ENCODE data around the gene DCLK1.
A peak's percentile ranks its signal among the peaks of the same experiment; 100 is the strongest.

The DCLK1 gene

DNA sequence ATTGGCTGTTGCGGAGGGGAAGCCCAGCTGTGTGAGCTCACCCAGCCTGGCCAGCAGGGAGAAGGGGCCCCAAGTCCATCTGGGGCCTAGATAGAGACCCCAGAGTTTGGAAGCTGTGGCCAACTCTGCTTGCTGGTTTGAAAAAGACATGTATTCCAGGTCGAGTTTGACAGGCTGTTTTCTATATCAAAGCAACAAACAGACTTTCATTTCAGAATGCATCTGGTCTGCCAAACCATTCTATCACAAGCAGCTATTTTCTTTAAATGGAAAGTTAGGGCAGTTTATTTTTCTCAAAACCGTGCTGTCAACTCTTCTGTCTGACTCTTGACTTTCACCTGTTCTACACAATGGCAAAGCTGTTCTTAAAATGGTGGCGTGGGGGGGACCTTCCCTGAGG, 185.8 kb downstream of the DCLK1 start:
- no peak for DNase-seq (ENCODE audit: low spot score)

DNA sequence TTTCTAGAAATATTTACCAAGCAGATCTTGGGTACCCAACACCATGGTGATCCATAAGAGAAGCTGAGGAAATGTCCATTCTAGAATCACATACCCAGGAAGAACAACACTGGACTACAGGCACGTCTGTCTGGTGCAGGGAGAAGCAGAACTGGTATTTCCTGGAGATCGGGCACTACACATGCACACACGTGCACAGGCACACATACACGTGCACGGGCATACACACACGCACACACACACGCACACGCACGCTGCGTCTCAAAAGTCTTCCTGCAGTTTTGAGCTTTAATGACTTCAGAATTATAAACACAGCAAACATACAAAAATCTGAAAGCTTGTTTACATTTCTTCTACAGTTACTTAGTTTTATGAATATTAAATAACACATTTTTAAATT, 189.8 kb downstream of the DCLK1 start:
- no peak for DNase-seq (ENCODE audit: low spot score)

DNA sequence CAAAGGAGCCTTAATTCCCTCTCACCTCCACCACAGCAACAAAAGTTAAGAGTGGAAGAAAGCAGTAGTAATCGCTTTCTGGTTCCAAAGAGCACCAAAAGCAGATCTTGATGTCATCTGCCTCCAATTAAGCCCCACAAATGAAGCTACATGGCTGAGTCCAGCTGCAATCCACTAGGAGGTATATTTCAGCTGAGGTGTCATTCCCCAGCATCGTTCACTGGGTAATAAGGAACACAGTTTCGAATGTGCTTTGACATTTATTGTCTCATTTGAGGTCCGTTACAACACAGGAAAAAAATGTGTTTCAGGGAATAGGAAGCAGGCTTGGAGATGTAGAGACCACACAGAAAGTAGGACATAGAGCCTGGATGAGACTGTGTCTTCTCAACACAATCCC, 190.4 kb downstream of the DCLK1 start:
- no peak for DNase-seq (ENCODE audit: low spot score)

DNA sequence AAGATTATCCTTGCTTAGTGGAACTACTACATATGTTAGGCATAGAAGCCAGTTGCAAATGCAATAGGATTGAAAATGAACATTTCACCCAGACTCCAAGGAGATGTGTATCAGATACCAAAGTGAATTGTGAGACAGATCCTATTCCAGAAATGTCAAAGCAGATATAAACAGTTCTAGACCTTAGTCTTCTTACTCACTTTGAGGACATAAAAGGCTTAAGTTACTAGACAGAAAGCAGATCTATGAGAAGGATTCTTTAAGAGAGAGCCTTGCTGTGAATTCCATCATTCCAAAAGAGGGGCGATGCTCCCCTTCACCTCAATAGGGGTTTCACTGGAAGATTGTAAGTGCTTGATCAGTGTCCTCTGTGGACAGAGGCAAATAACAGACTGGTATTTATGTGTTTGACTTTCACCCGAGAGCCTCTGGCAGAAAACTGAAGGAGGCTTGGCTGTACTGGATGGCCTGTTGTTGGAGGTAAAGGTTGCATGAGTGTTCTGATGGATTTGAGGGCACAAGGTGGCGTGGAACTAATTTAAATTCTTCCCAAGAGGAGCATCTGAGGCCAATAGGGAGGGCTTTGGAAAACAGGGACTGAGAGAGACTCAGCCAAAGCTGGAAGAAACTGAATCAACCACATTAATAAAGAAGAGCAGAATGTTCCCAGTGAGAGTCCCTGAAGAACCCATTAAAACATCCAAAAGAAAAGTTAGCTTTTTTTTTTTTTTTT, 194.8 kb downstream of the DCLK1 start:
- DNase-seq (ENCODE audit: low spot score): peak; percentile 30

DNA sequence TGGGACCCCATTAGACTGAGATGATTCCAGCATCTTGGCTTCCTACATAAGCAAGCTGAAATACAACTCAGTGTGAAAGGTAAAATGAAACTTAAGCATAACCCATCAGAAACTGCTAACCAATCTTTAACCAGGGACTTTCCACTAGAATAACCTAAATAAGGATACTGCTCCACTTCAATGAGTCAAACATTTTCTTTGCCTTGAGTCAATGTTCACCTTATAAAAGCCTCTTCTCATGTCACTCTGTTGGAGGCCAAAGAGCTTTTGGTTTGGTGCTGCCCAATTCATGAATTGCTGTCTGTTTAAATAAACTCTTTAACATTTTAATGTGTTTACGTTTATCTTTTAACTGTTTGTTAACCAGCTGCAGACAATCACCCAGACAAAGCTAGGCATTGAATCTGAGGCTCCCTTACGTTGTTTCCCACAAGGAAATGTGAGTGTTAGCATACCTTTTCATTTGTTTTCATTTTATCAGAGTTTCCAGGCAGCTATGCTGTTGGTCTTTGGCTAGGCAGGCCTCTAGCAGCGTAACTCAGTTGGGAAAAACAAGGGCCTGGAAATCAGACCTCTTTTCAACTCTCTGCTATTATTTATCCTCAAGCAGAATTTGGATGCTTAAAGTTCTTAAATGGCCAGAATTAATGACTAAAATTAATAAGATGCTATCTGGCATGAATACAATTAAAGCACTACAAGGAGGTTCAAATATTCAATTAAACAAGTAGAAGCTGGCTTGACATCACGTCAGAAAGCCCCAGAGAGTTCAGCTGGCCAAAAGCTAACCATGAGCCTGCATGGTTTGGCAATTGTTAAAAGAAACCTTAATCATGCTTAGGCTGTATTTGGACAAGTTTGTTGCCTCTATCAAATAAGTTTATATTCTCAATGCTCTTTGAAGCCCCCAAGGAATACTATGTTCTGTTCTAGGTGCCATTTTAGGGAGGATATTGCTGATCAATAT, 200.2 kb downstream of the DCLK1 start:
- DNase-seq (ENCODE audit: low spot score): no peak

DNA sequence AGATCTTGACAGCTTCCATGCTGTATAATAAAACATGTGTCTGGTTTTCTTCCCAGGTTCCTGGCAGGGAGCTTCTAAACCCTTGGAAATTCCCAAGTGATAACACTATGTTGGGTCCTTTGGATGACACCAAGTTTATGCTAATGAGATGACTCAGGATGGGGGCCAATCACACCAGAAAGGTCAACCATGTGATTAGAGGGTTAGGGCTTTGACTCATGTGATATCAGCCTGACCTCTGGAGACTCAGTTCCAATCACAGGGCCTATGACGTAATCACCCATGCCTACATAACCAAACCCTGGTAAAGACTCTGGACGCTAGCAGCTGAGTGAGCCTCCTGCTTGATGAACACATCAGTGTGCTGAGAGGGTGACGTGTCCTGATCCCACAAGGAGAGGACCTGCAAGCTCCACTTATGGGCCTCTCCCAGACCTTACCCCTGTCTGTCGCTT, 203.6 kb downstream of the DCLK1 start:
- no peak for DNase-seq (ENCODE audit: low spot score)

DNA sequence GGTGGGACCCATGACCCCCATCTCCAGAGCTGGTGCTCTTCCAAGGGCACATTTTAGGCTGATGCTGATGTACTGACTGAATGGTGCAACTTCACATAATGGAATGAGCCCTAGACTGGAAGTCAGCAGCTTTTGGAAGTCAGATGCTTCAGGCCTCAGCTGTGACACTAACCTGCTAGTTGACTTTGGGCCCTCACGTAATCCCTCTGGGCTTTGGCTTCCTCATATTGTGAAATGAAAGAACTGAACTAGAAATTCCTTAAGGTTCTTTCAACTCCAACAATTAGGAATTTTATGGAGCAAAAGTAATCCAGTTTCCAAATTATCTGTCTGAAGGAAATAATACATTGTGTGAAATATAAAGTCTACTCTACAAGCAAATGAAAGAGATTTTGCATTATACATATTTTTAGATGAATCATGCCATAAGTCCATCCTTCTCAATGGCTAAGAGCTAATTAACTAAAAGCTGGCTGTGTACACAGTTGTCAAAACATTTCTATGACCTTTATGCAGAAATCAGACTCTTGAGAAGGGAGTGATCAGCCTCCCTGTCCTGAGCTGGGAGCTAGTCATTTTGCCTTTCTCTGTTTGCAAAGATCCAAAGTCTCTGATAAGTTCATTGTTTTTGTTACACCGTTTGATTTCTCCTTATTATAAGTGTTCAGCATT, 204.2 kb downstream of the DCLK1 start:
- DNase-seq (ENCODE audit: low spot score): no peak

DNA sequence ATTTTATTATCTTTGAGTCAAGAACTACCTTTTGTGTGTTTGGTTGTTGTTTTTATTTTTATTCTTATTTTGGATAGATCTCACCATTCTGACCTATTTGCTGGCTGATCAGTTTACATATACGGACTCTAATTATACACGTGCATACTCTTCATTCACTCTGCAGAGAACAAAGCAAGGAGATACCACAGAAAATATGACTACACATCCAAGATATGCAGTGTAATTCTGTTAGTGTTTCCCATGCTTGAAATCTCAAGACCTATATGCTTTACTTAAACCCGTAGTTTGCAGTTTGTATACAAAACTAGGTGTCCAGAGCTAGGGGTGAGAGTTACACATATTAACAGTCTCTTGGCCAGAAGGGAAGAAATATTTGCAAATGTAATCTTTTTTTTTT, 205.5 kb downstream of the DCLK1 start:
- DNase-seq (ENCODE audit: low spot score): no peak

DNA sequence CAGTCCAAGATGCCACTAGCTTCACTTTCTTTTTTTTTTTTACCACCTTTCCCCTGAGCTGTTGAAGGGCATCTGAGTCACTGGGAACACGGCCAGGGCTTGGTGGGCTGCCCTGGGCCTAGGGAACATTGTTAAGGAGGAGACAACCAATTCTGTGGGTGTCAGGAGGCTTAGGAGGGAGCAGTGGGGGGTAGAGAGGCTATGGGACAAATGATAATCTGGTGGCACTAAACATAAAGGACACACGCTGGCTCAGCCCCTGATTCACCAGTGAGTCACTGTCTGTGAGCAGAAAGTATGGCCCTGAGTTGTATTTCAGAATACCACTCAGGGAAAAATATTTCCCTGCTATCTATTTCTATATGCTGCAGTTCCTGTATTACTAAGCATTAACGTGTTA, 207.8 kb downstream of the DCLK1 start:
- DNase-seq (ENCODE audit: low spot score): no peak

DNA sequence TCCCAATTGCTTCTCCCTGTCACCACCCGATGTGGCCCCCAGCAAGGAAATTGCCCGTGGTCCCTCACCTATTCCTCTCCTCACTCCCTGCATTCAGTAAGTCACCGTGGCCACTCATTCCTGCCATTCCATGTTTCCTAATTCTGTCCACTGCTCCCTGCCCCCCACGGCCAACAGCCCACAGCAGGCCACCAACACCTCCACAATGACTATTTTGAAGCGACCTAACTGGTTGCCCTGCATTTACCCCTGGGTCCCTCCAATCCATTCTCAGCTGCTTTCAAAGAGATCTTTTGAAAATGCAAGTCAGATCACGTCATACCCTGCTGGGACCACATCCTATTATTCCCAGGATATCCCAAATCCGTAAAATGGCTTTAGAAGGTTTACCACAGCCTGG, 210.4 kb downstream of the DCLK1 start:
- no peak for DNase-seq (ENCODE audit: low spot score)

DNA sequence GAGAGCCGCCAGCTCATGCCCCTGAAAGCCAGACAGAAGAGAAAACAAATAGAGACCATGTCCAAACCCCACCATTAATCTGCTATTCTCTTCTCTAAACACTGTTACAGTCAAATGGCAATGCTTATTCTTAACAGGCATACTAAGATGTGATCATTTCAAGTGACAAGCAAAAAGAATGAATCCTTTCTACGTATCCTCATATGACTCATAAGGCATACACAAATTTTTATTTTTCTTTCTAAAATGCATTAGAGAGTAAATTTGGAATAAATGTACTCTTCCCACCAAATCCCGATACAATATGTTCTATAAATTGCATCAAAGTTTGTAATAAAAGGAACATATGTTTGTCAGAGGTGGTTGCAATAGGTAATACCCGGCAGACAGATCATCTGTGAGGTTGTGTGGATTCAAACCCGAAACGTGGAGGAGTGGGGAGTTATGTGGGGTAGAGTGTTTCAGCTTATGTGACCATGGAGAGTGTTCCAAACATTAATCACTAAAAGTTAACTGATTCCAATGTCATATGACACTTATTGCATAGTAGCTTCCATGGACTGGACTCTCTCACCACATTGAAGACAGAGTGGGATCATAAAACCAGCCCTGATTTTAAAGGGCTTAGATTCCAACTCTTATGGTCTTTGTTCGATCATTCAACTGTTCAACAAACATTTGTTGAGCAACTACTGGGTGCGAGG, 213.1 kb downstream of the DCLK1 start:
- no peak for DNase-seq (ENCODE audit: low spot score)

DNA sequence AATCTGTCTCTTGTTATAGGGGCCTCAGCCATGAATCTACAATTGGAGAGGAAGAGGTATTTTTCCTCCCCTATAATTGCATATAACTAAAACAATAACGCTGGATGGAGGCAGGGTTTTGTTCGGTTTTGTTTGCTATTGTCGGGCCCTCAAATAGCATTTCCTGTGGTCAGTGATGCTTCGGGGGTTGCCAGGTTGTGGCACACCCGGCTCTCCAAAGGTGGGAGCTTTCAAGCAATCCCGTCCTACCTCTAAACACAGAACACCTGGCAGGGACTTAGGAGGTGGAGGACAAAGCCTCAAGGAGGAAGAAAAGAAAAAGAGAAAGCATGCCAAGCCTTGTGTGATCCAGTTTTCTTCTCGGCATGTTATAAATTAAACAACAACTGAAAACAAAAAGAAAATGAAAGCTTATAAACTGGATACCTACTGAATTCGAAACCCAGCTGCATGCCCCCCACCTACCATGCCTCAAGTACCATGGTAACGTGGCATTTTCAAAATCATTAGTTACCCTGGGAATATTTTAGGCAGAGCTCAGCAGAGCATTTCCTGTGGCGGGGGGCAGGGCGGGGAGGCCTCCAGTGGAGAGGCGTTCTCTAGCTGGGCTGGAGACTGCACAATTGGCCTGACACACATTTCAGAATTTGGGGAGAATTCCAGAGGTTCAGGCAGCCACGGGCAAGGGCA, 213.8 kb downstream of the DCLK1 start:
- DNase-seq (ENCODE audit: low spot score): no peak

DNA sequence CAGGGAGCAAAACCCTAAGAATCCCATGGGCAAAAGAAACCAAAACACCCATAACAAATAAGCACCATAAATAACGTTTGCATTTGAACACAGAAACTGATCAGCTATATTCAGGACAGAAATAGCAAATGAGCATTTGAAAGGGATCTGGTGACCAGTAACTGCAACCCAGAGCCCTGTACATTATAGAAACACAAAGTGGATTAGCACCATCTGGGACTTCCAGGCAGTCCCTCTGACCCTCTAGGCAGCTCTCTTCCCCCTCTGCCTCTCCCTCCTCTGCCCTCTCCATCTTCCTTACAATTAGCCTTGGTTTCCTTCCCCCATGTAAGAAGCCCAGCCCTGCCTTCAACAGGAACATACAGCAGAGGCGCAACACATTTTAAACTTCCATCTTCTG, 215.0 kb downstream of the DCLK1 start:
- DNase-seq (ENCODE audit: low spot score): no peak

DNA sequence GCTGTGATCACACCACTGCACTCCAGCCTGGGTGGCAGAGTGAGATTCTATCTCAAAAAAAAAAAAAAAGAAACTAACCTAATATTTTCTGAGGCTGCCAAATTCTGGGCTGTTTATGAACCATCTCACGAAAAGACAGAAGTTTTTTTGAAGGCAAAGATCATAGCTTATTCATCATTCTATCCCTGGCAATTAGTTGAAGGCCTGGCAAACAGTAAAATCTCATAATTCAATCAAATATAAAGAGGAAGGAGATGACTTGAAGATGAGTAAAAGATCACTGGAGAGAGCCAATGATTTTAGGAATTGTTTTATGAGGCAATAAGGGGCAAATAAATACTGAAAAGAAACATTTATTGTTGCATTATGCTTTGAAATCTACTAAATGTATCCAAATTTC, 216.5 kb downstream of the DCLK1 start:
- no peak for DNase-seq (ENCODE audit: low spot score)

DNA sequence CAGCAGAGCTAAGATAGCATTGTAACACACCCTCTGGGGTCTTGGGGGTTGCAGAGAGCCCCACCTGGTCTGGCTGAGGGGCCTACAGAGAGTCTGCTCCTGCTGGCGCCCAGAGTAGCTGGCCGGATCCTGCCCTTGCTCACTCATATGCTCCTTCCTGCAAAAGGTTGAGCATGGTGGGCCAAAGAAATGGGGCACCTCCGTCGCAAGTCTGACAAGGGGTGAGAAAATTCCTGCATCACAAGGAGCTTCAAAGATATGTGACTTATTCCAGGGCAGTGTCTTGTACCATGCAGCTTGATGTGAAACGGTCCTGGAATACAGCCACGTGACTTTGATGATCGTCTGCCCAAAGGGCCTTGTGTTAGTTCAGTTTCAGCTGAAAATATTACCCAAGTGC, 218.3 kb downstream of the DCLK1 start:
- DNase-seq (ENCODE audit: low spot score): no peak

DNA sequence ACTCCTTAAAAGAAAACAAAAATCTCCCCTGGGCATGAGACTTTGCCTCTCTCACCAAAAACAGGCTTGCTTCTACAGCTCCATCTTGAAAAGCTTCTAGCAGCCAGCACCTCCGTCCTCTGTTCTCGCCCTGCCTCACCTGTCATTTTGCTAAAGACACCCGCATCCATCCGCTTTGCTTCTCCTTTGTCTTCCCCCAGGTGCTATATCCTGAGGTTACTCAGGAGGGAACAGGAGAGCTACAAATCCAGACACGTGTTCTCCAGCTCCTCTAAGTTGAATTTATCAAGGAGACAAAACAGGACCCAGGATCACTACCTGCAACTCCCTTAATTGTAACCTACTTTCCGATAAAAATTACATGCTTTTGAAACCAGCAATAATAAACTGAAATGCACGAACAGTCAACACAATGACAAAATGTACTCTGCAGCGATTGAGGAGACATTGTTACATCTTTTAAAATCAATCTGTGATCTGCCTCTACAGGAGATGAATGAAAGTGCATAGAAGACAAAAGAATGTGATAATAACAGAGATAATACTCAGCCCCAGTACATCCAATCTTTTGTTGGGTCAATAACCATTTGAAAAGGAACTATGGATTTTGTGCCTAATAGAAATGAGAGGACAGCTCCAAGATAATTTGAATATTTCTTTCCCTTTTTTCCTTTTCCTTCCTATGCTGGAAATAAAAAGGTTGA, 221.2 kb downstream of the DCLK1 start:
- no peak for DNase-seq (ENCODE audit: low spot score)

DNA sequence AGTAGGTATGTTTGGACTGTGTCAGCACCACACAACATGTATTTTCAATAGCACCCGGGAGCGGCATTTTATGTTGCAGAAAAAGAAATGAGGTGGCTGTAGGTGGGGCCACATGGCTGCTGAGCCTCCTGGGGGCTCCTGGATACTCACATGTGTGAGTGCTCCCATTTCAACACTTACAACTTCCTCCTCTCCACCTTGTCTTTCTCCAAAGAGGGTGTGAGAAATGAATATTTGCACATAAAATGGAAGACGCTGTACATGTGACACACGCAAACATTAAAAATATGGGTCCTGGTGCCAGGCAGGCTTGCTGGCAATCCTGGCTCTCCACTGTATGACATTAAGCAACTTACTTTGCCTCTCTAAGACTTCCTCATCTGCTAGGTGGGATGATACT, 222.1 kb downstream of the DCLK1 start:
- DNase-seq (ENCODE audit: low spot score): no peak

DNA sequence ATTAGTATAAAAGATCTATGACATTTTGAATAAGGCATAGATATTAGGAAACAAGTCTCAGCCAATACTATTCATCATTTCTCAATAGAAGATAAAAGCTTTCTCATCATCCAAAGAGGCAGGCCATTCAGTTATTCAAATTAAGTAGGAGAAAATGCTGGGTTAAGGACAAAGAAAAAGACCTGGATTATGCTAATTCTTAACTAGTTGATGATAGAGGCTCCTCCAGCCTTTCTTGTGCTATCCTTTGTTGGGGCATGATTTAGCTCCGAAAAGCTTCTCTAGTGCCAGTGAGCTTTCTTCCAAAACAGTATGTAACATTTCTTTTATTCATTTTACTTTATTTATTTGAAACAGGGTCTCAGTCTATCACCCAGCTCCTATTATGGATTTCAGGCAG, 223.0 kb downstream of the DCLK1 start:
- no peak for DNase-seq (ENCODE audit: low spot score)

DNA sequence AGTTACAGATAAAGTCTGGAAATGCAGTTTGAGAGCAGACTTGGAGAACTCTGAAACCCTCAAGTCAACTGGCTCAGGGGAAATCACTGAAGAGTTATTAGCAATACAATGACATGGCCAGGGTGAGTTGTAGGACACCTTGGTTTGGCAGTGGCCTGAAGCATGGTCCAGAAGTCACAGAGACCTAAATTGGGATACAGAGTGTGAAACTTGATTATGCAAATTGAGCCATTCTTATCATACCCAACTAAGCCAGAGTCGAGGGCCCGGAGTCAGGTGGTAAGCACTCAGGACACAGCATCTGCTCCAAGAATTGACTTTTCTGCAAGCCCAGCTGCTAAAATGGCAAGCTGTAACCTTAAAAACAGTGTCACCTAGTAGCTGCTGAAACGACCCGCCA, 224.5 kb downstream of the DCLK1 start:
- DNase-seq (ENCODE audit: low spot score): no peak

DNA sequence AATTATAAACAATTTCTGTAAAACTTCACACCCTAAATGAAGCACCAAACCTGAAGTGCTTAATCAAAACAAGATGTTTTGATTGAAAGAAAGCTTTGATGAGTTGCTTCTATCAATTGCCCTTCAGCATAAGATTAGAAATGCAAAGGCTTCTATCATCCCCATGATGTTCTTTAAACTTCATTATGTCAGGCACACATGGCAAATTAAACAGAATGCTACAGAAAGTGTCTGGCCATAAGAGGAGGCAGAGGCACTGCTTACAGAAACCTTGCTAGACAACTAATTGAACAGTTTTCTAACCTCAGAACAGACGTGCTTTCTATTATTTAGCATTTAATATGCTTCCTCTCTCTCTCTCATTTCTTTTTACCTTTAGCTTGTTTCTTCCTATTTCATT, 228.1 kb downstream of the DCLK1 start:
- DNase-seq (ENCODE audit: low spot score): no peak

DNA sequence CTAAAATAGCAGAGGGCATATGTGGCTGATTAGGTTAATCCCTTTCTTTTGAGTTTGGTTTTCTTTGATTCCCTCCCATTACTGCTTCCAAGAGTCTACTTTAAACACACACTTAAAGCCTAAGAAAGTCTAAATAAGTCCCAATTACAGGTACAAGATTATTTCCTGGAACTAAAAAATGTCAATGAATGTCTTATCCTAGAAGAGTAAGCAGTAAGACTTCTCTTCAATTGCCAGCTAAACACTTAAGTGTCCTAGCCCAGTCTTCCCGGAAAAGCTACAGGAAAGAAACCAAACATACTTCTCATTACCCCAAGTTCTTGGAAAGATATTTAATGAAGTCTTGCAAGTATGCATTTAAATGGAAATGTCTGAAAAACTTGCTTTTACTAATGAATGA, 233.1 kb downstream of the DCLK1 start:
- no peak for DNase-seq (ENCODE audit: low spot score)

Data from pons (tissue), 1 donor.